GM18861 (cell line): ENCODE results near the gene ZC3HAV1.
"Not testable (repeated sequence)": the region's sequence is repeated elsewhere in the genome, so short reads cannot be mapped to it uniquely, and the experiment has no call there.

Experiments
- ATAC-seq: cut with Tn5 transposase; IDR thresholded peaks from one replicate; pipeline ENCODE4 v1.9.1; 2021; ENCODE audit not compliant: unreplicated experiment

The ZC3HAV1 gene

DNA sequence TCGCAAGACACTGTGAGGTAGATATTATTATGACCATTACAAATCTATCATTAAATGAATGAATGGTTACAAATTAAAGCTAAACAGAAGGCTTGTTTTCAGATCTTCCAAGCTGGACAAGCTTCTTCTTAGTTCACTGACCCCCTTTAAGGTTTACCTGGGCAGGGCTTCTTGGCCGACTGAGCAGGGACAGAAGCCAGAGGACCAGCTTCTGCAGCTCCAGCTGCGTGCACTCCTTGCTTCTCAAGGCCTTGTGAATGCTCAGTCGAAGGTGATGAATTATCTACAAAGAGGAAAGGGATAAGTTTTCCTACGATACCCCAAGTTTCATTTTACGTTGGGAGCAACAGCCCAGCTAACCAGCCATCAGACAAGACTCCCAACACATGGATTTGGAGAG, 83.0 kb downstream of the ZC3HAV1 start:
- no peak for ATAC-seq

DNA sequence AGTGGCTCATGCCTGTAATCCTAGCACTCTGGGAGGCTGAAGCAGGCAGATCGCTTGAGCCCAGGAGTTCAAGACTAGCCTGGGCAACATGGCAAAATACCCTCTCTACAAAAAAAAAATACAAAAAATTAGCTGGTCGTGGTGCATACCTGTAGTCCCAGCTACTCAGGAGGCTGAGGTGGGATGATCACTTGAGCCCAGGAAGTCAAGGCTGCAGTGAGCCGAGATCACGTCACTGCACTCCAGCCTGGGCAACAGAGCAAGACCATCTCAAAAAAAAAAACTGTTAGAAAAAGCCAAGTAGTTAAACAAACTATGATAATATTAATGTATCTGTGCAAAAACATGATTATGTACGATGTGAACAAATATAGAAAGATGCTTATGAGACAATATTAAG, 83.7 kb downstream of the ZC3HAV1 start:
- ATAC-seq: not testable (repeated sequence)

GRCh38 chr7:139023076-139023475, 86.4 kb downstream of the ZC3HAV1 start:
- no peak for ATAC-seq

GRCh38 chr7:139022286-139022685, 87.2 kb downstream of the ZC3HAV1 start:
- ATAC-seq: no peak

GRCh38 chr7:139018910-139019309, 90.6 kb downstream of the ZC3HAV1 start:
- no peak for ATAC-seq

- ATAC-seq: peak; percentile 92
These were observed 92.5 kb downstream of the ZC3HAV1 start for GRCh38 chr7:139016931-139017511.

GRCh38 chr7:139011373-139011772, 98.1 kb downstream of the ZC3HAV1 start:
- ATAC-seq: no peak

DNA sequence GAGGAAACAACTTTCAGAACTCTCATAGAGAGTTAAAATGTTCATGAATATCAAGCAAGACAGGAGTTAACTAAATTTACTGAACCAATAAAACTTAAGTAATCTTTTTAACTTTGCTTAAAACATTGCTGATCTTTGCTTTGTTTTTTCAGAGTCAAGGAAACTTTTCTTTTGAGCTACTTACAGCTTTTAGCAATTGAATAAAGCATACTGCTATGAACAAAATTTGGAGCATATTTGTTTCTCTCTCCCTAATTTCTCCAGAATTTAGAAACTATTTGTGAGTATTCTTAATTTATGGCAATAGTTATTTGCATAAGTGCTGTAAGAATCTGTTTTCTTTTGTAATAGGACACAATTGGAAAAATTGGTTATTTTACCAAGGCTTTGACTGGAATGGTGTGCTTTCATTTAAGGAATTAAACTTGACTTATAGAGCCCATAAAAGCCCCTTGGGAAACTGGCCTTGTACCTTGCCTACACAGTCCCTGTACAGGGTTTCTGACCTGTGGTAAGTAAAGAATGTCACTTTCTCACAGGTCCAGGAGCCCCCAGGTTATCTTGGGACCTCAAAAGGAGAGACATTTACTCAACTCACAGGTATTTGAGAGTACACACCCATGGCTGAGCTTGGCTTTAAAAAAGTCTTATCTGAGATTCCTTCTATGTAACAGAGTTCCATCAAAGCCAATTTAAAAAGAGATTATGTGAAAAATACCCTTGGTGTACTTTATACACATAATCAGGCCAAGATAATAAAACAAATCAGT, 105.0 kb downstream of the ZC3HAV1 start:
- ATAC-seq: no peak

DNA sequence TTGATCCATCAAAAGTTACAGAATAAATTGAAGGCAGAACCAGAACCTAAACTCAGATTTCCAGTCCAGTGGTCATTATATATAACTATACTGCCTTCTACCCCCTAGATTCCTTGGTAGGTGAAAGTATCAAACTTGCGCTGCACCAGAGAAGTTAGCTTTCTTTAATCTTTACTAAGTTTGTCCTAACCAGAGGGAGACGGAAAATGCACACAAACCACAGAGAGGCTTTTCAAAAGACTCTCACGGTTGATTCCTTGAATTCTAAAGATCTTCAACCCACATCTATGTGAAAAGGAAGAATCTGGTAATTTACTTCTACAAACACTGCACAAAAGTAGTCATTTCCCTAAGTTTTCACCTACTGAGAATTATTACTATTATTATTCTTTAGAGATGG, 110.1 kb downstream of the ZC3HAV1 start:
- ATAC-seq: no peak
